Endodermal cell (in vitro differentiated cells): Measurements from ENCODE around the gene PRKCQ. TPM values are rescaled to one million over a fixed set of nuclear protein-coding genes. Genes with fewer than 3 reads are reported as not detected.

Experiments
- DNase-seq: peaks from one replicate; pipeline ENCODE4 v3.0.0-alpha.2; 2017
- H3K27ac ChIP-seq: 2 replicates; pipeline ENCODE4 v1.5.1; 2013; ENCODE audit warnings: mild to moderate bottlenecking, low read depth, low read length, moderate library complexity
- H3K27me3 ChIP-seq: 2 replicates; pipeline ENCODE4 v1.6.1; 2013; ENCODE audit warnings: mild to moderate bottlenecking, low read length, moderate library complexity; ENCODE audit not compliant: insufficient read depth, control insufficient read depth, poor library complexity, severe bottlenecking
- H3K36me3 ChIP-seq: 2 replicates; pipeline ENCODE4 v1.7.0; 2013; ENCODE audit warnings: mild to moderate bottlenecking, low read length, moderate library complexity; ENCODE audit not compliant: control insufficient read depth, insufficient read depth
- H3K4me1 ChIP-seq: one replicate; pipeline ENCODE4 v1.7.0; 2013; ENCODE audit warnings: low read length; ENCODE audit not compliant: control insufficient read depth, insufficient read depth
- H3K4me3 ChIP-seq: 2 replicates; pipeline ENCODE4 v1.5.1; 2013; ENCODE audit warnings: mild to moderate bottlenecking, low read length, moderate library complexity
- H3K9ac ChIP-seq: 2 replicates; pipeline ENCODE4 v1.6.1; 2013; ENCODE audit warnings: mild to moderate bottlenecking, low read length, moderate library complexity; ENCODE audit not compliant: poor library complexity, severe bottlenecking; ENCODE audit errors: extremely low read depth
- H3K9me3 ChIP-seq: 2 replicates; pipeline ENCODE4 v1.6.1; 2013; ENCODE audit warnings: mild to moderate bottlenecking, low read length, moderate library complexity; ENCODE audit not compliant: control insufficient read depth
- H3K27ac Mint-ChIP-seq: 2 replicates; pipeline ENCODE4 v1.8.0; 2020; ENCODE audit warnings: mixed read lengths
- H3K27me3 Mint-ChIP-seq: 2 replicates; pipeline ENCODE4 v1.8.0; 2021; ENCODE audit warnings: mild to moderate bottlenecking, mixed read lengths; ENCODE audit not compliant: insufficient read depth
- H3K36me3 Mint-ChIP-seq: 2 replicates; pipeline ENCODE4 v1.8.0; 2020; ENCODE audit warnings: low read depth, mixed read lengths
- H3K4me1 Mint-ChIP-seq: 2 replicates; pipeline ENCODE4 v1.8.0; 2020; ENCODE audit warnings: mixed read lengths
- H3K4me3 Mint-ChIP-seq: 2 replicates; pipeline ENCODE4 v1.8.0; 2020; ENCODE audit warnings: mild to moderate bottlenecking, moderate library complexity, mixed read lengths
- H3K9me3 Mint-ChIP-seq: 2 replicates; pipeline ENCODE4 v1.8.0; 2020; ENCODE audit warnings: mild to moderate bottlenecking, mixed read lengths
- CTCF ChIP-seq: fragments of 200-600 bp; sonication (generic); conservative IDR thresholded peaks from 2 replicates; pipeline ENCODE4 v1.5.0; 2021; ENCODE audit warnings: antibody characterized with exemption, mild to moderate bottlenecking
- WGBS, 2 experiments: methylation state at CpG; one replicate each; pipeline versions ENCODE4 v1.1.5 to v1.1.7; 2013; ENCODE audit warnings: missing lambda C conversion rate in 2 of 2, mixed read lengths in 1 of 2; ENCODE audit not compliant: insufficient coverage in 1 of 2, insufficient read length in 1 of 2; 5-methylcytosine and 5-hydroxymethylcytosine counted together
- total RNA-seq, 2 donors: library from RNA; stranded (reverse); fragmentation: NEBNext Ultra II Directional in 1 of 2; extraction: Animal tissue kit (Norgen Biotek cat#: 25700) in 1 of 2; gene quantifications; 2 replicates in 1 of 2; 3 replicates in 1 of 2; pipeline ENCODE4 v1.2.1, GENCODE V29; 2021

PRKCQ gene
- total RNA-seq, 2 donors from 2014 or later, result 24.3 to 29.1 TPM

- no peak overlapping the region for H3K9ac ChIP-seq
- whole genome bisulfite sequencing, 2 experiments, result 60 to 72% methylated on average over 1 to 2 of the region's 2 CpGs
- peaks cover 9% of the 10 kb centered on the region for H3K27me3 Mint-ChIP-seq
- peaks cover 2% of the 10 kb centered on the region for H3K36me3 Mint-ChIP-seq
- peaks cover 5% of the 10 kb centered on the region for H3K9me3 Mint-ChIP-seq
- no peak overlapping the region for H3K27ac ChIP-seq
- no peak overlapping the region for H3K27ac Mint-ChIP-seq
- no peak overlapping the region for H3K4me3 Mint-ChIP-seq
- H3K4me3 ChIP-seq, result no peak overlapping the region
- no peaks in the 10 kb centered on the region for H3K4me1 ChIP-seq
- H3K4me1 Mint-ChIP-seq, result peaks cover 25% of the 10 kb centered on the region
- DNase-seq, result no peak
- no peaks in the 10 kb centered on the region for H3K9me3 ChIP-seq
- no peaks in the 10 kb centered on the region for H3K36me3 ChIP-seq
- no peak for TF ChIP-seq CTCF
- no peaks in the 10 kb centered on the region for H3K27me3 ChIP-seq
Observed at GRCh38 chr10:6398399-6398798, 181.7 kb downstream of the PRKCQ start.

GRCh38 chr10:6396652-6397051, 183.4 kb downstream of the PRKCQ start:
- H3K36me3 Mint-ChIP-seq, result peaks cover 4% of the 10 kb centered on the region
- no peak for TF ChIP-seq CTCF
- Histone ChIP-seq H3K9me3 (no peaks in the 10 kb centered on the region), H3K4me1 (no peaks in the 10 kb centered on the region), H3K36me3 (no peaks in the 10 kb centered on the region), H3K9ac (no peak overlapping the region), H3K27me3 (no peaks in the 10 kb centered on the region), H3K27ac (no peak overlapping the region), H3K4me3 (no peak overlapping the region)
- 74 to 98% methylated on average over 3 to 4 of the region's 4 CpGs for WGBS, 2 experiments
- peaks cover 7% of the 10 kb centered on the region for H3K9me3 Mint-ChIP-seq
- no peaks in the 10 kb centered on the region for H3K27me3 Mint-ChIP-seq
- H3K4me1 Mint-ChIP-seq, result peaks cover 22% of the 10 kb centered on the region
- DNase-seq, result no peak
- H3K27ac Mint-ChIP-seq, result no peak overlapping the region
- no peak overlapping the region for H3K4me3 Mint-ChIP-seq

GRCh38 chr10:6396226-6396625, 183.8 kb downstream of the PRKCQ start:
- H3K4me3 Mint-ChIP-seq, result no peak overlapping the region
- Histone ChIP-seq H3K27ac (no peak overlapping the region), H3K27me3 (no peaks in the 10 kb centered on the region), H3K4me3 (no peak overlapping the region), H3K9me3 (peaks cover 4% of the 10 kb centered on the region), H3K9ac (no peak overlapping the region), H3K4me1 (no peaks in the 10 kb centered on the region), H3K36me3 (no peaks in the 10 kb centered on the region)
- DNase-seq, result no peak
- no peaks in the 10 kb centered on the region for H3K27me3 Mint-ChIP-seq
- H3K36me3 Mint-ChIP-seq, result peaks cover 4% of the 10 kb centered on the region
- no peak for TF ChIP-seq CTCF
- 92 to 96% methylated on average over 4 of the region's 4 CpGs for WGBS, 2 experiments
- H3K4me1 Mint-ChIP-seq, result peaks cover 18% of the 10 kb centered on the region
- H3K27ac Mint-ChIP-seq, result no peak overlapping the region
- peaks cover 11% of the 10 kb centered on the region for H3K9me3 Mint-ChIP-seq
